Thymus (tissue), 14 donors: ENCODE measurements around the gene KRTAP22-1. TPM values are rescaled to one million over a fixed set of nuclear protein-coding genes. Genes with fewer than 3 reads are reported as not detected.

Source experiments
- DNase-seq, 9 donors: peaks; one replicate each; pipeline ENCODE4 v3.0.0-alpha.2; 2013; ENCODE audit warnings: low spot score in 9 of 9, low read depth in 6 of 9, missing footprints in 1 of 9
- H3K27ac ChIP-seq, 2 donors: one replicate each; pipeline ENCODE4 v1.5.1; 2013; ENCODE audit warnings: control low read depth in 1 of 2, low read depth in 1 of 2, low read length in 1 of 2, mild to moderate bottlenecking in 1 of 2, moderate library complexity in 1 of 2
- H3K27me3 ChIP-seq, 2 donors: one replicate each; pipeline ENCODE4 v1.5.1; 2013; ENCODE audit warnings: low read length in 1 of 2; ENCODE audit not compliant: control insufficient read depth in 2 of 2, insufficient read depth in 1 of 2
- H3K36me3 ChIP-seq, 2 donors: one replicate each; pipeline ENCODE4 v1.5.1; 2013; ENCODE audit warnings: low read length in 1 of 2, mild to moderate bottlenecking in 1 of 2, moderate library complexity in 1 of 2; ENCODE audit not compliant: control insufficient read depth in 2 of 2, insufficient read depth in 2 of 2
- H3K4me1 ChIP-seq, 2 donors: one replicate each; pipeline ENCODE4 v1.5.1; 2013; ENCODE audit warnings: low read length in 2 of 2; ENCODE audit not compliant: control insufficient read depth in 2 of 2, insufficient read depth in 2 of 2
- H3K4me3 ChIP-seq, 2 donors: one replicate each; pipeline ENCODE4 v1.5.1; 2013; ENCODE audit warnings: low read length in 2 of 2, control low read depth in 1 of 2, mild to moderate bottlenecking in 1 of 2
- H3K9me3 ChIP-seq, 2 donors: one replicate each; pipeline ENCODE4 v1.5.1; 2013; ENCODE audit warnings: low read length in 1 of 2, mild to moderate bottlenecking in 1 of 2; ENCODE audit not compliant: control insufficient read depth in 2 of 2, insufficient read depth in 1 of 2
- WGBS: extraction: QIAGEN DNeasy Blood & Tissue Kit; methylation state at CpG from one replicate; pipeline ENCODE4 v1.1.7; 2013; 5-methylcytosine and 5-hydroxymethylcytosine counted together
- long read RNA-seq, 10 donors: transcript quantifications; one replicate each; lab custom pipeline, GENCODE V29; 2026
- polyA plus RNA-seq: library from polyadenylated mRNA; stranded (reverse); fragments of 200-250 nt; gene quantifications from one replicate; pipeline ENCODE4 v1.2.3, GENCODE V29; 2013
- total RNA-seq: library from RNA; stranded (reverse); fragments of 120-200 nt; gene quantifications from one replicate; pipeline ENCODE4 v1.2.4, GENCODE V29; 2013
- donor health status: healthy.

The KRTAP22-1 gene
- total RNA-seq: not detected
- polyA plus RNA-seq: not detected
- long read RNA-seq, donor 1: 0 reads
- long read RNA-seq, donor 2: 0 reads
- long read RNA-seq, donor 3: 0 reads
- long read RNA-seq, donor 4: 0 reads
- long read RNA-seq, donor 5: 0 reads
- long read RNA-seq, donor 6: 0 reads
- long read RNA-seq, donor 7: 0 reads
- long read RNA-seq, donor 8: 0 reads
- long read RNA-seq, donor 9: 0 reads
- long read RNA-seq, donor 10: 0 reads

- no peaks in the 10 kb centered on the region for H3K36me3 ChIP-seq
- DNase-seq: no peak
- H3K27me3 ChIP-seq: no peaks in the 10 kb centered on the region
- no peaks in the 10 kb centered on the region for H3K4me1 ChIP-seq
- no peak within 1 kb of the TSS for H3K27ac ChIP-seq
- no peak within 1 kb of the TSS for H3K4me3 ChIP-seq
- no peaks in the 10 kb centered on the region for H3K9me3 ChIP-seq
- 94% methylated on average over 1 of the region's 1 CpG for WGBS
Observed at GRCh38 chr21:30600787-30601186, at the start of gene KRTAP22-1. KRTAP22-1 (plus strand) TSS chr21:30601087.

GRCh38 chr21:30552782-30553181, 48.1 kb upstream of the KRTAP22-1 start:
- DNase-seq: no peak
- Histone ChIP-seq H3K9me3 (no peaks in the 10 kb centered on the region), H3K4me1 (no peaks in the 10 kb centered on the region), H3K27ac (no peak overlapping the region), H3K36me3 (no peaks in the 10 kb centered on the region), H3K27me3 (no peaks in the 10 kb centered on the region), H3K4me3 (no peak overlapping the region)
- 71% methylated on average over 1 of the region's 1 CpG for WGBS

GRCh38 chr21:30555095-30555494, 45.8 kb upstream of the KRTAP22-1 start:
- WGBS: 62% methylated on average over 2 of the region's 2 CpGs
- Histone ChIP-seq H3K27ac (no peak overlapping the region), H3K36me3 (no peaks in the 10 kb centered on the region), H3K4me1 (no peaks in the 10 kb centered on the region), H3K27me3 (no peaks in the 10 kb centered on the region), H3K4me3 (no peak overlapping the region), H3K9me3 (no peaks in the 10 kb centered on the region)
- no peak for DNase-seq

GRCh38 chr21:30561264-30561895, 39.5 kb upstream of the KRTAP22-1 start, which contains the start of gene KRTAP19-7:
KRTAP19-7 (minus strand) TSS chr21:30561314; CDS start chr21:30561289, 25 bp downstream.
- H3K9me3 ChIP-seq: no peaks in the 10 kb centered on the region
- 71% methylated on average over 2 of the region's 2 CpGs for WGBS
- H3K36me3 ChIP-seq: no peaks in the 10 kb centered on the region
- H3K4me3 ChIP-seq: no peak within 1 kb of the TSS
- no peaks in the 10 kb centered on the region for H3K27me3 ChIP-seq
- no peaks in the 10 kb centered on the region for H3K4me1 ChIP-seq
- no peak for DNase-seq
- no peak within 1 kb of the TSS for H3K27ac ChIP-seq

GRCh38 chr21:30561957-30562356, 38.9 kb upstream of the KRTAP22-1 start:
- no peak for DNase-seq
- Histone ChIP-seq H3K4me3 (no peak overlapping the region), H3K9me3 (no peaks in the 10 kb centered on the region), H3K27ac (no peak overlapping the region), H3K36me3 (no peaks in the 10 kb centered on the region), H3K27me3 (no peaks in the 10 kb centered on the region), H3K4me1 (no peaks in the 10 kb centered on the region)
- 91% methylated on average over 2 of the region's 2 CpGs for WGBS

- Histone ChIP-seq H3K4me3 (no peak overlapping the region), H3K36me3 (no peaks in the 10 kb centered on the region), H3K27me3 (no peaks in the 10 kb centered on the region), H3K9me3 (no peaks in the 10 kb centered on the region), H3K4me1 (no peaks in the 10 kb centered on the region), H3K27ac (no peak overlapping the region)
- WGBS: 89% methylated on average over 6 of the region's 6 CpGs
- DNase-seq: no peak
Observed at GRCh38 chr21:30563072-30563471, 37.8 kb upstream of the KRTAP22-1 start.

- no peak for DNase-seq
Observed at GRCh38 chr21:30563630-30564029, 37.3 kb upstream of the KRTAP22-1 start.

GRCh38 chr21:30567617-30568016, 33.3 kb upstream of the KRTAP22-1 start:
- DNase-seq: no peak
- Histone ChIP-seq H3K9me3 (no peaks in the 10 kb centered on the region), H3K27me3 (no peaks in the 10 kb centered on the region), H3K27ac (no peak overlapping the region), H3K36me3 (no peaks in the 10 kb centered on the region), H3K4me1 (no peaks in the 10 kb centered on the region), H3K4me3 (no peak overlapping the region)

More at GRCh38 chr21:30563630-30564029, 37.3 kb upstream of the KRTAP22-1 start:
- WGBS: 96% methylated on average over 2 of the region's 2 CpGs
- Histone ChIP-seq H3K4me1 (no peaks in the 10 kb centered on the region), H3K27me3 (no peaks in the 10 kb centered on the region), H3K9me3 (no peaks in the 10 kb centered on the region), H3K36me3 (no peaks in the 10 kb centered on the region), H3K27ac (no peak overlapping the region), H3K4me3 (no peak overlapping the region)

- H3K4me1 ChIP-seq: no peaks in the 10 kb centered on the region
- no peak overlapping the region for H3K4me3 ChIP-seq
- no peaks in the 10 kb centered on the region for H3K27me3 ChIP-seq
- H3K27ac ChIP-seq: no peak overlapping the region
- H3K9me3 ChIP-seq: no peaks in the 10 kb centered on the region
- no peak for DNase-seq
- no peaks in the 10 kb centered on the region for H3K36me3 ChIP-seq
Observed at GRCh38 chr21:30577766-30578165, 23.1 kb upstream of the KRTAP22-1 start.
